ENCODE data around the gene PPP1R1C. TPM values are rescaled to one million over a fixed set of nuclear protein-coding genes. Genes with fewer than 3 reads are reported as not detected.
"Not testable (repeated sequence)": the region's sequence is repeated elsewhere in the genome, so short reads cannot be mapped to it uniquely, and the experiment has no call there.

The PPP1R1C gene
- total RNA-seq, 6 experiments from 2014 or later, result 0.31 to 0.48 (median 0.39) TPM; not detected in 2

DNA sequence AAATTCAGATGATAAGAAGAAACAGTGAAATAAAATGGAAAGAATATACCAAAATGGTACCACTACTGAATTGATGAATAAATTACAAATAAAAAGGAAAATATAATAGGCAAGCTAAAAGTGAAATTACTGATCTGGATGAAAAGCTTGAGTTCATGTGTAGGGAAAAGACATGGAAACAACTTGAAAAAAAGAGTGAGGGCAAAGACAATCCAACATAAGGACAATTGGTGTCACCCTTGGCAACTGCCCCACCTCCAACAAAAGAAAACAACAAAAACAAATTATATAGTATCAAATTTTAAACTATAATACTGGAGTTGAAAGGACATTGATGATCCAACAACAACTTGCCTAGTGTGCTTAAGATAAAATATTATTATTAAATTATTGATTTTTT lies 37.6 kb downstream of the PPP1R1C start:
- H3K36me3 Mint-ChIP-seq (ENCODE audit: low read depth), result peaks cover 10% of the 10 kb centered on the region
- H3K4me1 Mint-ChIP-seq (ENCODE audit: low read depth), result peaks cover 21% of the 10 kb centered on the region
- H3K9me3 Mint-ChIP-seq, result peaks cover 13% of the 10 kb centered on the region
- H3K27me3 Mint-ChIP-seq (ENCODE audit: insufficient read depth), result no peaks in the 10 kb centered on the region
- H3K27ac Mint-ChIP-seq, result no peak overlapping the region
- no peak overlapping the region for H3K4me3 Mint-ChIP-seq
- no peak for DNase-seq
- TF ChIP-seq, protein P1, sequence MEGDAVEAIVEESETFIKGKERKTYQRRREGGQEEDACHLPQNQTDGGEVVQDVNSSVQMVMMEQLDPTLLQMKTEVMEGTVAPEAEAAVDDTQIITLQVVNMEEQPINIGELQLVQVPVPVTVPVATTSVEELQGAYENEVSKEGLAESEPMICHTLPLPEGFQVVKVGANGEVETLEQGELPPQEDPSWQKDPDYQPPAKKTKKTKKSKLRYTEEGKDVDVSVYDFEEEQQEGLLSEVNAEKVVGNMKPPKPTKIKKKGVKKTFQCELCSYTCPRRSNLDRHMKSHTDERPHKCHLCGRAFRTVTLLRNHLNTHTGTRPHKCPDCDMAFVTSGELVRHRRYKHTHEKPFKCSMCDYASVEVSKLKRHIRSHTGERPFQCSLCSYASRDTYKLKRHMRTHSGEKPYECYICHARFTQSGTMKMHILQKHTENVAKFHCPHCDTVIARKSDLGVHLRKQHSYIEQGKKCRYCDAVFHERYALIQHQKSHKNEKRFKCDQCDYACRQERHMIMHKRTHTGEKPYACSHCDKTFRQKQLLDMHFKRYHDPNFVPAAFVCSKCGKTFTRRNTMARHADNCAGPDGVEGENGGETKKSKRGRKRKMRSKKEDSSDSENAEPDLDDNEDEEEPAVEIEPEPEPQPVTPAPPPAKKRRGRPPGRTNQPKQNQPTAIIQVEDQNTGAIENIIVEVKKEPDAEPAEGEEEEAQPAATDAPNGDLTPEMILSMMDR (IDR thresholded peaks at IDR 0.05), result no peak

DNA sequence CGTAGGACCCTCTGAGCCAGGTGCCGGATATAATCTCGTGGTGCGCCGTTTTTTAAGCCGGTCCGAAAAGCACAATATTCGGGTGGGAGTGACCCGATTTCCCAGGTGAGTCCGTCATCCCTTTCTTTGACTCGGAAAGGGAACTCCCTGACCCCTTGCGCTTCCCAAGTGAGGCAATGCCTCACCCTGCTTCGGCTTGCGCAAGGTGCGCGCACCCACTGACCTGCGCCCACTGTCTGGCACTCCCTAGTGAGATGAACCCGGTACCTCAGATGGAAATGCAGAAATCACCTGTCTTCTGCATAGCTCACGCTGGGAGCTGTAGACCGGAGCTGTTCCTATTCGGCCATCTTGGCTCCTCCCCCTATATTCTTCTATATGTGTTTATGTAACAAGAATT lies 45.2 kb downstream of the PPP1R1C start:
- not testable (repeated sequence) for H3K27me3 Mint-ChIP-seq (ENCODE audit: insufficient read depth); H3K4me3 Mint-ChIP-seq; H3K27ac Mint-ChIP-seq; H3K4me1 Mint-ChIP-seq (ENCODE audit: low read depth); DNase-seq; H3K36me3 Mint-ChIP-seq (ENCODE audit: low read depth); H3K9me3 Mint-ChIP-seq

DNA sequence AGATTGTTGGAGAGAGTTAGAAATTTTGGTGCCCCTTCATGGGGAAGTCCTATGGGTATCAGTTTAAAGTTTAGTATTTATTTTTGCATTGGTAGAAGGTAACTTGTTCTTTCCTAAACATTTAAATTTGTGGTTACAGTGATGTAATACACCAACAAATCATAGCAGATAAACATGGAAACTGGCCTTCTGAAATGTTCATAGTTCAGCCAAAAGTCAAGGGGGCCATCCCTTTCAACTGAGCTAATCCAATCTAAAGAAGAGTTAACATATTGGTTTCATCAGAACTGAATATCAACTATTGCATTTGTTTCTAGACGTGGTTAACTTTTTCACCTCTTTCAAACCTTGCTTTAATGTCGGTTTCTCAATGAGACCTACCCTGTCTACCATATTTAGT lies 46.3 kb downstream of the PPP1R1C start:
- Mint-ChIP-seq H3K4me1 (ENCODE audit: low read depth) (peaks cover 4% of the 10 kb centered on the region), H3K27ac (no peak overlapping the region), H3K27me3 (ENCODE audit: insufficient read depth) (peaks cover 2% of the 10 kb centered on the region; the same call in 1 of the 2 replicates), H3K36me3 (ENCODE audit: low read depth) (peaks cover 4% of the 10 kb centered on the region; the same call in 1 of the 2 replicates), H3K4me3 (no peak overlapping the region), H3K9me3 (peaks cover 4% of the 10 kb centered on the region; the same call in 1 of the 2 replicates)
- TF ChIP-seq, protein P1 (IDR thresholded peaks at IDR 0.05), result no peak
- DNase-seq, result no peak

DNA sequence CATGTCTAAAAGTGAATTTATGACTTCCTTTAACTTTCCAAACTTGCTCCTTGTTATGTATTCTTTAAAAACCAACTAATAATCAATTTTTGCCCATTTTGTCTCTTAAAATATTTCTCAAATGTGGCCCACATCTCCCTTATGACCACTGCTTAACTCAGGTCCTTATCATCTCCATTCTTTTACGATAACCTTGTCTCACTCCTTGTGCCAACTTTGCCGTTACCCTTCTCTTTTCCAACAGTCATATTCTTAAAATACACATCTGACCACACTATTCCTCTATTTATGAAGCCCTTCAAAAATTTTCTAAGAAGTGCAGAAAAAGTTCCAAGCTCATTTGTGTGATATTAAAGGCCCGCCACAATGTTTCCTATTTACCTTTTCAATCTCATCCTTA lies 47.8 kb downstream of the PPP1R1C start:
- H3K4me1 Mint-ChIP-seq (ENCODE audit: low read depth), result peaks cover 11% of the 10 kb centered on the region
- H3K27me3 Mint-ChIP-seq (ENCODE audit: insufficient read depth), result peaks cover under 1% of the 10 kb centered on the region; the same call in 1 of the 2 replicates
- H3K27ac Mint-ChIP-seq, result no peak overlapping the region
- DNase-seq, result no peak
- H3K9me3 Mint-ChIP-seq, result peaks cover 2% of the 10 kb centered on the region; the same call in 1 of the 2 replicates
- TF ChIP-seq, protein P1 (IDR thresholded peaks at IDR 0.05), result no peak
- H3K36me3 Mint-ChIP-seq (ENCODE audit: low read depth), result peaks cover 1% of the 10 kb centered on the region; the same call in 1 of the 2 replicates
- no peak overlapping the region for H3K4me3 Mint-ChIP-seq

DNA sequence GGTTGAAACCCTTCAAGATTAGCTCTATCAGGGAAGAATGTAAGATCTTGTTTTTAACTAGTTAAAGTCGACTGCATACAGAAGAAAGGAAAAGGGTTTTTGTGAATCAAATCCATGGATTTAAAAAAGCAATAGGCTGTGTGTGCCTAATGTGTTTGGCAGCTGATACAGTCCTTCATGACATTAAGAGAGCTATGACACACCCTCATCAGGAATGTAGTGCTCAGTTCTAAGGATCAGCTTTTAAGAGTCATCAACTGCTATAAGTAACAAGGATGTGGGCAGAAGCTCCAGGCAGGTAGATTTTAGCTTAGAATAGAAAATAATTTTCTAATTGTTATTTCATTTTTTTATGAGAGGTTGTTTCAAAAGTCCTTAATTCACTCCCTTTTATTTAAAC lies 52.9 kb downstream of the PPP1R1C start:
- H3K4me3 Mint-ChIP-seq, result no peak overlapping the region; the same call in 1 of the 2 replicates
- peaks cover 32% of the 10 kb centered on the region for H3K4me1 Mint-ChIP-seq (ENCODE audit: low read depth)
- TF ChIP-seq, protein P1 (IDR thresholded peaks at IDR 0.05), result no peak
- DNase-seq, result peak; percentile 69
- H3K9me3 Mint-ChIP-seq, result no peaks in the 10 kb centered on the region
- no peaks in the 10 kb centered on the region for H3K36me3 Mint-ChIP-seq (ENCODE audit: low read depth)
- H3K27ac Mint-ChIP-seq, result peak overlapping the region; percentile 33
- no peaks in the 10 kb centered on the region for H3K27me3 Mint-ChIP-seq (ENCODE audit: insufficient read depth)

DNA sequence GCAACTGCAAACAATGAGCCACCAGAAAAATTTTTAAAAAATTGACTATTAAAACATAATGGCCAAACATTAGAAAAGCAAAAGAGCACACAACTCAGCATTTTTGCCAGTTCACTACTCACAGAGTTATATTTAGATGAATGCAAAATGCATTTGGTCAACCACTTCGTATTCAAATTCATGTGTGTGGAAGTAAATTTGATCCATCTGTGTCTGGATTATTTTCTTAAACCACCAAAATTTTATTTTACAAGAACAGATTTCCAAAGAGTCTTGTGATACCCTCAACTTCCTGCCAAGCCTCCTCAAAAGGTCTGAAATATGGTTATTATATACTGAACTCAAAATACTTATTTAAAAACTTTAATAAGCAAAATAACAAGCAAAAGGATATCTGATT lies 57.4 kb downstream of the PPP1R1C start:
- no peak overlapping the region for H3K27ac Mint-ChIP-seq
- no peaks in the 10 kb centered on the region for H3K36me3 Mint-ChIP-seq (ENCODE audit: low read depth)
- peaks cover 25% of the 10 kb centered on the region for H3K4me1 Mint-ChIP-seq (ENCODE audit: low read depth)
- no peak for DNase-seq
- no peak overlapping the region for H3K4me3 Mint-ChIP-seq
- no peaks in the 10 kb centered on the region for H3K9me3 Mint-ChIP-seq
- TF ChIP-seq, protein P1 (IDR thresholded peaks at IDR 0.05), result no peak
- no peaks in the 10 kb centered on the region for H3K27me3 Mint-ChIP-seq (ENCODE audit: insufficient read depth)
